ENCODE data around the gene DYRK1A.

The DYRK1A gene

DNA sequence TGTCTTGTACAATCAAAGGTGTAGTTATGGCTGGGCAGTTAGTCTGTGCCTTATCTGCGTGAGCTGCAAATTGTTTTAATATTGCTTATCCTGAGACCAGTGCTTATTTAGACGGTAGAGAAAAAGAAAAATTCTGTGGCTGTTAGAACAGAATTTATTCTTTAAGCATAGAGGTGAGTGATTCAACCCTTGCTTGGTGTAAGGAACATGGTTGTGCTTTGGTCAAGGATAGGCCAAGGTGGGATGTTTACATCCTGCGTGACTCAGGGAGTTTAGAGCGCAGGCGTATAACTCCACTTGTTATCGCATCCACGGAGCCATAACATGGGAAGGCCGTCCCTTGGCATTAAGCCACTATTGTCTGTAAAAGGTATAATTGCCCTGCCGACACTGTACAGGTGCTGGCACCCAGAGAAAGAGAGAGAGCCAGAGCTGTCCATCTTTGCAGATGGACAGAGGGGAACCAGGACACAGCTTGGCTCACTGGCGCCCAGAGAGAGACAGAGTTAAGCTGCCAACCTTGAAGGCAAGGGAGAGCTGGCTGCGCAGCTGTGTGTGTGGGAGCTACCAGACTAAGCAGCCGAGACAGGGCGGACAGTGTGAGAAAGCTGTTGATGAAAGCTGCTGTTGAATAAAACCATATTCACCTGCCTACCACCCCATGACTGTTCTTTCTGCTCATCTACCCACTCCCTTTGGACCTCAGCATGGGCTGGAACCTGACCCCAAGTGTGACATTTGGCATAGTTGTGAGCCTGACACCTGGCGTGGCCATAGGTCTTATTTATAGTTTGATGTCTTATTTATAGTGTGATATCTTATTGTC is 200.4 kb downstream of the DYRK1A start:
- no peak for DNase-seq (ENCODE audit: low spot score)

- no peak for DNase-seq (ENCODE audit: low spot score)
Observed at GRCh38 chr21:37568415-37568814, 201.8 kb downstream of the DYRK1A start.

DNA sequence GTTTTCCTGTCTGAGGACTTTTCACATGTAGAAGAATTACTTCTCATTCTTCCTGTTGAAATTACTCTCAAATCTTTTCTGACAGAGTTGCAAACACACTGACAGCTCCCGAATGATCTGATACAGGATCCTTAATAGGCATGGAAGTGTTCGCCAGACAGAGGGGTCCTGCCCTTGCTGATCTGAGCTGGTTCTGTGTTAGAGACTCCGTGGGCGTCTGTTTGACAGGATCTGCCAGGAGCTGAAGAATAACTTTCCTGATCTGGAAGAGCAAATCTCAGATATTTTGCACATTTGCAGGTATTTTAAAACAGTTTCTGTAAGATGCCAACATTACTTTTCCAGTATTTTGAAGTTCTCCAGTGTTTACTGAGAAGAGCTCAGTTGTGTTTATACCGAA is 202.3 kb downstream of the DYRK1A start:
- no peak for DNase-seq (ENCODE audit: low spot score)

- DNase-seq (ENCODE audit: low spot score) = no peak
Observed at GRCh38 chr21:37571442-37571841, 204.9 kb downstream of the DYRK1A start.

GRCh38 chr21:37574316-37574715 is 207.7 kb downstream of the DYRK1A start:
- no peak for DNase-seq (ENCODE audit: low spot score)

DNA sequence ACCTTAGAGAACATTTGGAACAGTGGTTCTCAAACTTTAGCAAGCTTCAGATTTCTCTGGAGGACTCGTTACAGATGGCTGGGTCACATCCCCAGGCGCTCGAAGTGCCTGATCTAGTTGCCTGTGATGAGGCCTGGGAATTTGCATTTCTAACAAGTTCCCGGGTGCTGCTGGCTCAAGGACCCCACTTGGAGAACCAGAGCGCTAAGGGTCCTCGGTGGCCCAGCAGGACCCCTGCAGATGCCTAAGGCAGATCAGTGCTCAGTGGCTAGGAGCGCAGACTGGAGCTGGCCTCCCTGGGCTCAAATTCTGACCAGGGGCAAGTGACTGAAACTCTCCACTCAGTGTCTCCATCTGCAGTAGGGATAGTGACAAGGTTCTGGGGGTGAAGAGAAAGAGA is 208.2 kb downstream of the DYRK1A start:
- DNase-seq (ENCODE audit: low spot score) = no peak

GRCh38 chr21:37575580-37575979 is 209.0 kb downstream of the DYRK1A start:
- no peak for DNase-seq (ENCODE audit: low spot score)
